ENCODE results near the gene RGS4. TPM values are rescaled to one million over a fixed set of nuclear protein-coding genes. Genes with fewer than 3 reads are reported as not detected.
A peak's percentile ranks its signal among the peaks of the same experiment; 100 is the strongest.

Gene RGS4
- total and polyA plus RNA-seq, 11 donors, result 0.30 to 17.7 (median 3.5) TPM; not detected in 1

GRCh38 chr1:163066168-163066567 is 3.0 kb upstream of the RGS4 start:
- intact Hi-C loops (cut with DNase I), result loop anchor here in 6 of 10 donors (5.0 to 10.0 kb wide), 5 partner anchors 181 to 209 kb away; no protein-coding TSS in a partner anchor
- TF ChIP-seq POLR2A (IDR thresholded peaks at IDR 0.05) (no peak), CTCF (IDR thresholded peaks at IDR 0.05) (no peak)

GRCh38 chr1:163066686-163067085 is 2.5 kb upstream of the RGS4 start:
- H3K27ac ChIP-seq, result no peak overlapping the region
- H3K4me3 ChIP-seq, result no peak overlapping the region
- ATAC-seq, result no peak
- DNase-seq, result no peak
- no peaks in the 10 kb centered on the region for H3K9me3 ChIP-seq
- intact Hi-C loops (cut with DNase I), result loop anchor here in 6 of 10 donors (5.0 to 10.0 kb wide), 5 partner anchors 182 to 209 kb away; no protein-coding TSS in a partner anchor
- H3K36me3 ChIP-seq, result no peaks in the 10 kb centered on the region
- WGBS, 4 donors, result 86 to 93% (median 87%) methylated on average over 2 of the region's 2 CpGs
- TF ChIP-seq CTCF (IDR thresholded peaks at IDR 0.05), result no peak
- TF ChIP-seq POLR2A (IDR thresholded peaks at IDR 0.05), result no peak
- H3K27me3 ChIP-seq, result peaks cover 0 to 18% (median 0%) of the 10 kb centered on the region in 9 donors
- H3K4me1 ChIP-seq, result no peaks in the 10 kb centered on the region

More at GRCh38 chr1:163066168-163066567, 3.0 kb upstream of the RGS4 start:
- Histone ChIP-seq H3K27ac (no peak overlapping the region), H3K36me3 (no peaks in the 10 kb centered on the region), H3K9me3 (no peaks in the 10 kb centered on the region), H3K4me1 (no peaks in the 10 kb centered on the region), H3K27me3 (peaks cover 0 to 18% (median 0%) of the 10 kb centered on the region in 9 donors), H3K4me3 (no peak overlapping the region)
- no peak for ATAC-seq
- no peak for DNase-seq
- WGBS, 4 donors, result 73 to 91% (median 84%) methylated on average over 1 of the region's 1 CpG

GRCh38 chr1:163068716-163069115 is 445 bp upstream of the RGS4 start:
- H3K27me3 ChIP-seq, result peaks cover 0 to 18% (median 0%) of the 10 kb centered on the region in 9 donors
- peak in 2 of 4 donors; percentile 30 to 37 for ATAC-seq
- H3K9me3 ChIP-seq, result no peaks in the 10 kb centered on the region
- H3K36me3 ChIP-seq, result peaks cover 0 to 14% (median 0%) of the 10 kb centered on the region in 9 donors
- peak overlapping the region in 11 of 12 donors; percentile 12 to 65 (median 48) for H3K4me3 ChIP-seq
- H3K27ac ChIP-seq, result peak overlapping the region in 6 of 12 donors; percentile 5 to 62 (median 44)
- DNase-seq, result peak in 1 of 5 donors; percentile 10
- peaks cover 0 to 5% (median 0%) of the 10 kb centered on the region in 12 donors for H3K4me1 ChIP-seq
- intact Hi-C loops (cut with DNase I), result loop anchor here in 8 of 10 donors (1.0 to 10.0 kb wide), 8 partner anchors 106 to 211 kb away; no protein-coding TSS in a partner anchor
- 18 to 28% (median 26%) methylated on average over 5 of the region's 5 CpGs for WGBS, 4 donors
- TF ChIP-seq POLR2A (IDR thresholded peaks at IDR 0.05) (no peak), CTCF (IDR thresholded peaks at IDR 0.05) (no peak)

GRCh38 chr1:163069655-163070277 is 605 bp downstream of the RGS4 start:
- Histone ChIP-seq H3K4me1 (peaks cover 0 to 5% (median 0%) of the 10 kb centered on the region in 12 donors), H3K27ac (peak overlapping the region in 6 of 12 donors; percentile 3 to 62 (median 30)), H3K27me3 (peaks cover 0 to 18% (median 0%) of the 10 kb centered on the region in 9 donors), H3K36me3 (peaks cover 0 to 25% (median 0%) of the 10 kb centered on the region in 9 donors), H3K4me3 (peak overlapping the region in 11 of 12 donors; percentile 12 to 65 (median 48)), H3K9me3 (no peaks in the 10 kb centered on the region)
- TF ChIP-seq POLR2A (IDR thresholded peaks at IDR 0.05), result no peak
- TF ChIP-seq CTCF (IDR thresholded peaks at IDR 0.05), result no peak
- 54 to 60% (median 58%) methylated on average over 2 of the region's 2 CpGs for WGBS, 4 donors
- DNase-seq (no peak), ATAC-seq (peak in 1 of 4 donors; percentile 17)
- intact Hi-C loops (cut with DNase I), result loop anchor here in 9 of 10 donors (1.0 to 10.0 kb wide), 14 partner anchors 103 to 248 kb away; no protein-coding TSS in a partner anchor

Measured in heart left ventricle (tissue), 16 donors.